Lower leg skin (tissue), 3 donors: ENCODE data around the gene STAP2.

Experiments used
- CTCF ChIP-seq, 3 donors: fragments of 450-650 bp; IDR thresholded peaks; one replicate each; pipeline ENCODE4 v1.5.1; 2016; ENCODE audit warnings: antibody characterized with exemption in 3 of 3, mild to moderate bottlenecking in 3 of 3, moderate library complexity in 2 of 3
- POLR2A ChIP-seq, 2 donors: fragments of 450-650 bp; IDR thresholded peaks; one replicate each; pipeline ENCODE4 v1.6.1; 2016 to 2017; ENCODE audit warnings: antibody characterized with exemption in 2 of 2, mild to moderate bottlenecking in 1 of 2, moderate library complexity in 1 of 2

DNA sequence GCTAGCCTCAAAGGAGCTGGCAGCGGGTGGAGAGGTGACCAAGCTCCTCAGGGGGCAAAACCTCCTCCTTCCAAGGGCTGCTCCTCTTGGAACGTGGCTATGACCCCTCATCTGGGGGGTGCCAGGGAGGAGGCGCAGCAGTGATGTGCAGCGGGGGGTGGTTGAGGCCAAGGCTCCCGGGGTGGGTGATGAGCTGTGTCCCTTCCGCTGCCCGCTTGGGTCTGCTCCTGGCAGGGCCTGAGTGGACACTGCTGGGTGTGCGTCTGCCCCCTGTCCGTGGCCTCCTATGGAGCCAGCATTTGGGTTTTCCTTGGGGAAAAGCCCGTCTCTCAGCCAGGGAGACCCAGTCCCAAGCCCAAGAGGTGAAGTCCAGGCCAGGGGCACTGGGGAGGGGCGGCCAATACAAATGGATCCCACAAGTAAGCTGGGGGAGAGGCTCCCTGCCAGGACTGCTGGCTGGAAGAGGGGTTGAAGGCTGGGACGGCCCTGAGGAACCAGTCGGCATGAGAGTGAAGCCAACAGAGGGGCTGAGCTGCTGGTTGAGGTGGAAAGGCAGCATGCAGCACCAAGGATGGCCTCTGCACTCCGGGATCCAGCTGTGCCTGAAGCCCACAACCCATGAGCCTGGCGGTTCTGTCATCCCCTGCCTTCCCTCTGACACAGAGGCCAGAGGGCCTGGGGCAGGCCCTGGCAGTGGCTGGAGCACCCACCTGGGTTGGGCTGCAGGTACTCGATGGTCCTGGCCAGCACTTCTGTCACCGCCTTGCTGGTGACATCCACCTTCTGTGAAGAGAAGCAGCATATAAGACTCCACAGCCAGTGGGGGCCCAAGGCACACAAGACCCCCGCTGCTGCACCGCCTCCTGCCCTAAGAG lies 27.4 kb upstream of the STAP2 start:
- TF ChIP-seq CTCF (IDR thresholded peaks at IDR 0.05), result no peak
- TF ChIP-seq POLR2A (IDR thresholded peaks at IDR 0.05), result no peak
